HepG2 (cell line): ENCODE measurements around the gene AEN. TPM values are rescaled to one million over a fixed set of nuclear protein-coding genes. Genes with fewer than 3 reads are reported as not detected.

Source experiments
- ATAC-seq: fragments of 200-7000 bp; cut with Tn5 transposase; 3 replicates; pipeline ENCODE4 v1.9.1; 2020; ENCODE audit warnings: mild to moderate bottlenecking, moderate library complexity
- BruUV-seq: library from RNA; stranded (reverse); fragments of 400-500 nt; replicated peaks from 2 replicates; lab custom pipeline; 2021; lab: Mats Ljungman, UMichigan
- CTCF ChIA-PET: fragments of 300-600 bp; formaldehyde crosslinking; extraction: SDS; loops from one replicate; lab custom pipeline; 2021; ENCODE audit warnings: low total read pairs, inconsistent platforms, low intra/inter-chr PET ratio; lab: Yijun Ruan, JAX
- POLR2A ChIA-PET: fragments of 350-600 bp; sonication (Branson Sonifier 250); formaldehyde crosslinking; loops from one replicate; lab custom pipeline; 2020; ENCODE audit warnings: antibody characterized with exemption, inconsistent platforms; lab: Yijun Ruan, JAX
- DNase-seq: peaks from one replicate; pipeline ENCODE4 v3.0.0-alpha.2; 2015; ENCODE audit warnings: low spot score
- FAIRE-seq: peaks from 3 replicates; lab custom pipeline; 2011; peaks lifted over from hg19 to GRCh38; lab: Jason Lieb, UNC
- H2AFZ ChIP-seq: one replicate; pipeline ENCODE4 v1.6.1; 2011; ENCODE audit warnings: low read length, inconsistent platforms
- H3K27ac ChIP-seq: fragments of 300-600 bp; 3 replicates; pipeline ENCODE4 v1.8.0; 2011; ENCODE audit warnings: mixed run types, mild to moderate bottlenecking, mixed read lengths, low read length, inconsistent platforms; ENCODE audit not compliant: insufficient read depth; ENCODE audit errors: extremely low read length
- H3K27me3 ChIP-seq, 2 experiments: fragments of 200-600 bp in 1 of 2; 2 replicates in 1 of 2; 3 replicates in 1 of 2; pipeline versions ENCODE4 v1.6.0 to v1.8.0; 2011; ENCODE audit warnings: low read length in 2 of 2, mild to moderate bottlenecking in 2 of 2, moderate library complexity in 2 of 2, inconsistent platforms in 1 of 2; ENCODE audit not compliant: insufficient read depth in 2 of 2, control insufficient read depth in 1 of 2
- H3K36me3 ChIP-seq, 2 experiments: fragments of 200-600 bp in 1 of 2; replicated peaks in 1 of 2; 2 replicates in 1 of 2; 3 replicates in 1 of 2; pipeline versions ENCODE4 v1.5.1 to v1.8.0; 2011; ENCODE audit warnings: low read length in 2 of 2, inconsistent platforms in 1 of 2; ENCODE audit not compliant: insufficient read depth in 2 of 2, control insufficient read depth in 1 of 2
- H3K4me1 ChIP-seq: 2 replicates; pipeline ENCODE4 v1.5.1; 2012; ENCODE audit warnings: low read length, inconsistent platforms; ENCODE audit not compliant: insufficient read depth
- H3K4me2 ChIP-seq: 2 replicates; pipeline ENCODE4 v1.6.0; 2011; ENCODE audit warnings: low read depth, low read length, inconsistent platforms
- H3K4me3 ChIP-seq, 3 experiments: fragments of 200-600 bp in 1 of 3; sonication (generic), shearing (Covaris generic) in 1 of 3; replicated peaks in 1 of 3; 2 replicates each; pipeline ENCODE4 v1.5.1; 2011 to 2016; ENCODE audit warnings: low read length in 3 of 3, inconsistent platforms in 2 of 3, low read depth in 2 of 3, mild to moderate bottlenecking in 2 of 3, control low read depth in 1 of 3, mixed read lengths in 1 of 3; ENCODE audit not compliant: insufficient read depth in 1 of 3
- H3K79me2 ChIP-seq: one replicate; pipeline ENCODE4 v1.6.1; 2011; ENCODE audit warnings: low read length, inconsistent platforms; ENCODE audit not compliant: insufficient read depth
- H3K9ac ChIP-seq: 2 replicates; pipeline ENCODE4 v1.6.0; 2011; ENCODE audit warnings: mild to moderate bottlenecking, low read depth, low read length, inconsistent platforms; ENCODE audit not compliant: insufficient read depth
- H3K9me3 ChIP-seq: 2 replicates; pipeline ENCODE4 v1.5.1; 2012; ENCODE audit warnings: mild to moderate bottlenecking, low read length
- H4K20me1 ChIP-seq: 2 replicates; pipeline ENCODE4 v1.6.0; 2011; ENCODE audit warnings: inconsistent platforms, mild to moderate bottlenecking, low read length, moderate library complexity; ENCODE audit not compliant: insufficient read depth
- FOSL2 ChIP-seq: sonication (generic); formaldehyde crosslinking; IDR thresholded peaks from 2 replicates; pipeline ENCODE4 v1.4.0; 2020; ENCODE audit warnings: missing genetic modification reagents
- GATA4 ChIP-seq: sonication (generic); IDR thresholded peaks from 2 replicates; pipeline ENCODE4 v1.6.1; 2016; ENCODE audit warnings: antibody characterized with exemption, low read depth, borderline replicate concordance
- KDM2A ChIP-seq: sonication (generic); formaldehyde crosslinking; IDR thresholded peaks from 2 replicates; pipeline ENCODE4 v1.4.0; 2020; ENCODE audit warnings: low read depth, missing genetic modification reagents, borderline replicate concordance
- PAF1 ChIP-seq: IDR thresholded peaks from 2 replicates; pipeline ENCODE4 v1.6.1; 2016; ENCODE audit warnings: missing genetic modification reagents, missing compliant biosample characterization
- POLR2G ChIP-seq: fragments of 200-400 bp; formaldehyde crosslinking; IDR thresholded peaks from 2 replicates; pipeline ENCODE4 v1.6.1; 2018; ENCODE audit warnings: mild to moderate bottlenecking, low read depth, low read length, moderate library complexity
- RBM22 ChIP-seq: fragments of 200-400 bp; formaldehyde crosslinking; optimal IDR thresholded peaks from 2 replicates; pipeline ENCODE3; 2017; ENCODE audit warnings: mild to moderate bottlenecking, low read length, moderate library complexity
- SALL2 ChIP-seq: sonication (generic); formaldehyde crosslinking; IDR thresholded peaks from 2 replicates; pipeline ENCODE4 v1.8.1; 2023; ENCODE audit warnings: mild to moderate bottlenecking, missing genetic modification reagents, inconsistent platforms
- ZFP41 ChIP-seq: sonication (generic); formaldehyde crosslinking; IDR thresholded peaks from 2 replicates; pipeline ENCODE4 v1.4.0; 2020; ENCODE audit warnings: mild to moderate bottlenecking, missing genetic modification reagents, borderline replicate concordance
- ZNF124 ChIP-seq: sonication (generic); formaldehyde crosslinking; IDR thresholded peaks from 2 replicates; pipeline ENCODE4 v1.4.0; 2020; ENCODE audit warnings: missing genetic modification reagents
- ZNF629 ChIP-seq: sonication (generic); formaldehyde crosslinking; conservative IDR thresholded peaks from 2 replicates; pipeline ENCODE4 v1.5.0; 2020; ENCODE audit warnings: missing genetic modification reagents
- ZNF768 ChIP-seq: sonication (generic); formaldehyde crosslinking; IDR thresholded peaks from 2 replicates; pipeline ENCODE4 v1.4.0; 2020; ENCODE audit warnings: missing genetic modification reagents
- WGBS: methylation state at CpG from one replicate; pipeline ENCODE4 v1.1.6; 2017; ENCODE audit warnings: low lambda C conversion rate; 5-methylcytosine and 5-hydroxymethylcytosine counted together
- in situ Hi-C: cut with HindIII; loops from 2 replicates; pipeline ENCODE4 v1.10.0; 2017; ENCODE audit warnings: low pct_unique_long_range_greater_than_20kb; ENCODE audit not compliant: extremely low pct_ligation_motif_present
- intact Hi-C: fragments of 100-400 bp; cut with micrococcal nuclease; formaldehyde crosslinking; loops from one replicate; pipeline ENCODE4 v1.10.0; 2022; ENCODE audit not compliant: unreplicated experiment
- polyA plus RNA-seq, 8 experiments: library from polyadenylated mRNA; depleted of rRNA in 3 of 8; stranded (reverse) in 7 of 8; unstranded in 1 of 8; fragments of >200 nt; fragmentation: Illumina TruSeq in 4 of 8; extraction: Trizol in 4 of 8; gene quantifications; 2 replicates each; pipeline versions ENCODE4 v1.2.1 to v1.2.3, GENCODE V29; 2011 to 2016; ENCODE audit warnings: low read depth in 4 of 8, missing spikeins in 1 of 8, mixed read lengths in 1 of 8; ENCODE audit not compliant: insufficient read depth in 1 of 8
- total RNA-seq, 5 experiments: library from RNA; depleted of rRNA; stranded (reverse); fragments of >200 nt; fragmentation: Illumina TruSeq; extraction: Trizol; gene quantifications; 2 replicates each; pipeline ENCODE4 v1.2.3, GENCODE V29; 2016; ENCODE audit warnings: low read depth in 1 of 5
- TF ChIP-seq, protein P1 (sequence below): sonication (generic); formaldehyde crosslinking; IDR thresholded peaks from 2 replicates; pipeline ENCODE4 v1.4.0; 2020; ENCODE audit warnings: mild to moderate bottlenecking, missing genetic modification reagents
- TF ChIP-seq, protein P2 (sequence below): sonication (generic); formaldehyde crosslinking; conservative IDR thresholded peaks from 2 replicates; pipeline ENCODE4 v1.5.0; 2020; ENCODE audit warnings: missing genetic modification reagents

Gene AEN
- total and polyA plus RNA-seq, 2 of the 13 experiments (the other 11 are each of a cell fraction or from before 2014, with no cell fraction given) = 51.3 to 118 TPM

DNA sequence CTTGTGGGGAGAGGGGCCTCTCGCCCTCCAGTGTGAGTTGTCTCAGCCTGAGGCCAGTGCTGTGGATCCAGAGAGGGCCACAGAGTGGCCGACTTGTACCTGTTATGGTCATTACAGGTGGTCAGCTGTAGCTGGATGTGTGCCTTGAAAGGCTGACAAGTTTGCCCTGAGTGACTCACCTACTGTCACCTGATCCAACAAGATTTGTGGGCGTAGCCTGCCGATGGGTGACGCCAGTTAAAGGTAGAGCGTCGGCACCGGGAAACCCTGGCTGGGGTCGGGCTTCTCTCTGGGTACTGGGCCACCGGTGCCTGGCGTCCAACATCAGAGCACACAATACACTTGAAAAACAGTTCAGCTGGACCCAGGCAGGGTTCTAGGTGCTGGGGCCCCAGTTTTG, 14.9 kb downstream of the AEN start (continued):
- no peak for TF ChIP-seq ZNF629 (CRISPR knock-in tag)
- TF ChIP-seq ZNF124 (CRISPR knock-in tag) = no peak
- 0 out of 2 replicates have a peak, but pooled peaks have one; percentile 10 for TF ChIP-seq ZNF768
- TF ChIP-seq RBM22 = peak; percentile 56
- peak; percentile 80 for TF ChIP-seq FOSL2 (CRISPR knock-in tag)
- peak; percentile 29; the same call in 1 of the 2 replicates for TF ChIP-seq KDM2A (CRISPR knock-in tag)
- no peak for TF ChIP-seq SALL2 (CRISPR knock-in tag)
- TF ChIP-seq, protein P1, sequence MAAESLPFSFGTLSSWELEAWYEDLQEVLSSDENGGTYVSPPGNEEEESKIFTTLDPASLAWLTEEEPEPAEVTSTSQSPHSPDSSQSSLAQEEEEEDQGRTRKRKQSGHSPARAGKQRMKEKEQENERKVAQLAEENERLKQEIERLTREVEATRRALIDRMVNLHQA = no peak
- TF ChIP-seq, protein P2, sequence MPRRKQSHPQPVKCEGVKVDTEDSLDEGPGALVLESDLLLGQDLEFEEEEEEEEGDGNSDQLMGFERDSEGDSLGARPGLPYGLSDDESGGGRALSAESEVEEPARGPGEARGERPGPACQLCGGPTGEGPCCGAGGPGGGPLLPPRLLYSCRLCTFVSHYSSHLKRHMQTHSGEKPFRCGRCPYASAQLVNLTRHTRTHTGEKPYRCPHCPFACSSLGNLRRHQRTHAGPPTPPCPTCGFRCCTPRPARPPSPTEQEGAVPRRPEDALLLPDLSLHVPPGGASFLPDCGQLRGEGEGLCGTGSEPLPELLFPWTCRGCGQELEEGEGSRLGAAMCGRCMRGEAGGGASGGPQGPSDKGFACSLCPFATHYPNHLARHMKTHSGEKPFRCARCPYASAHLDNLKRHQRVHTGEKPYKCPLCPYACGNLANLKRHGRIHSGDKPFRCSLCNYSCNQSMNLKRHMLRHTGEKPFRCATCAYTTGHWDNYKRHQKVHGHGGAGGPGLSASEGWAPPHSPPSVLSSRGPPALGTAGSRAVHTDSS (CRISPR knock-in tag) = no peak
- TF ChIP-seq GATA4 = no peak; the same call in 1 of the 2 replicates

DNA sequence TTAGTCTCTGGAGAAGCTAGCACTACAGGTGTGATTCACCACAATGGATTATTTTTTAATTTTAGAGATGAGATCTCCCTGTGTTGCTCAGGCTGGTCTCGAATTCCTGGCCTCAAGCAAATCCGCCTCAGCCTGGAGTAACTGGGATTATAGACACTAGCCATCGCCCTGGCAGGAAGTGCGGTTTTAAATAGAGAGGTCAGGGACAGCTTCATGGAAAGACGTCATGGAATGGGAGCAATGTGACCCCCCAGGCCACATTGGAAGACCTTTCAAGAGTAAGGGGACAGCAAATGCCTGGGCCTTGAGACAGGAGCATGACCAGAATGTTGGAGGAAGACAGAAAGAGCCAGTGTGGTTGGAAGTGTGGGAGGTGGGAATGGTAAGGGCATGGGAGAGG, 15.5 kb downstream of the AEN start:
- ATAC-seq = no peak
- in situ Hi-C loops = no loop called here

More for the DNA sequence above, 15.5 kb downstream of the AEN start:
- Histone ChIP-seq H3K4me1 (peaks cover 45% of the 10 kb centered on the region), H3K4me2 (no peak overlapping the region), H3K4me3 (no peak overlapping the region), H3K27ac (no peak overlapping the region), H2AFZ (no peak overlapping the region), H3K9ac (no peak overlapping the region), H3K79me2 (no peaks in the 10 kb centered on the region), H3K36me3 (peaks cover 4 to 12% of the 10 kb centered on the region in 2 experiments), H3K27me3 (no peaks in the 10 kb centered on the region), H4K20me1 (no peaks in the 10 kb centered on the region), H3K9me3 (no peaks in the 10 kb centered on the region)
- intact Hi-C loops = no loop called here
- TF ChIP-seq PAF1 (CRISPR knock-in tag) (0 out of 2 replicates have a peak, but pooled peaks have one; percentile 27), POLR2G (peak; percentile 16; the same call in 1 of the 2 replicates), ZFP41 (CRISPR knock-in tag) (no peak)
- BruUV-seq = no TSS peak
- ChIA-PET CTCF (no interaction called here), POLR2A (interaction anchor here (1.1 to 2.4 kb wide), 2 partner anchors 12 to 169 kb away, joined by 3 to 19 read pairs; partner anchors contain the start of genes MRPL46 and MRPS11)
- FAIRE-seq (no peak), DNase-seq (no peak)
- 79% methylated on average over 5 of the region's 5 CpGs for WGBS
